Glomerular visceral epithelial cell (primary cell): ENCODE results near the gene GRIK5.

Source experiments
- DNase-seq: peaks from one replicate; pipeline ENCODE4 v3.0.0-alpha.2; 2016; ENCODE audit errors: extremely low spot score

Gene GRIK5

GRCh38 chr19:41956621-41957020 is 113.4 kb downstream of the GRIK5 start:
- DNase-seq, result no peak

GRCh38 chr19:41955521-41955920 is 114.5 kb downstream of the GRIK5 start:
- no peak for DNase-seq

- DNase-seq, result peak; percentile 76
These were observed 118.3 kb downstream of the GRIK5 start for GRCh38 chr19:41951686-41952172.
